ENCODE data around the gene THAP7. TPM values are rescaled to one million over a fixed set of nuclear protein-coding genes. Genes with fewer than 3 reads are reported as not detected.
A peak's percentile ranks its signal among the peaks of the same experiment; 100 is the strongest.

THAP7 gene
- total and polyA plus RNA-seq, 2 donors (not counting 1 experiment from before 2014, with no cell fraction given), result 37.7 to 70.1 TPM

DNA sequence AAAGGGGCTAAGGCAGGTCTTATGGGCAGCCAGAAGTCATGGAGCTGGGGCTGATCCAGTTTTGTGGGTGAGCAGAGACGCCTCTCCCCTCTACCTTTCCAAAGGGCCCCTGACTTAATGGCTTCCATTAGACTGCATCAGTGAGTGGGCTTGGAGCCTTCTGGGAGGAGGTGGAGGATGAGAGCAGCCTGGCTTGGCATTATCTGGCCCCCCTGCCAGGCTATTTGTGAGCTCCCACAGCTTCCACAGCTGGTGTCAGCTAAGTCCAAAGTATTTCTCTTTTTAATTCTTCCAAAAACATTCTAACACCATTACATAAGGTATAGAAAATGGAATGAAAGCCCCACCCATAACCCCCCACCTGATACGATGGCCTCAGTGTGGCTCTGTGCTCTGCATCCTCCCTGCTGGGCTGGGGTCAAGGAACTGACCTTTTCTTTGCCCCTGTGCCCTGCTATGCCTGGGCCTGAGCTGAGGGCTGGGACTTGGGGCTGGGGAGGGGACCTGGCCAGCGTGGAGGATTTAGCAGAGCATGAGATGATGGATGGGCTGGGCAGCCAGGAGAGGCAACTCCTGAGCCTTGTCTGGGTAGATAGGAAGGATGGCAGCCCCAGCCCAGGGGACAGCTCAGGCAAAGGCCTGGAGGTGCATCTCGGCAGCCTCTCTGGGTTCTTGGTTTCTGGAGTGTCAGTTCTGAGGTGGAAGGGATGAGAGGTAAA, 30.8 kb downstream of the THAP7 start:
- intact Hi-C loops (cut with micrococcal nuclease), result no loop called here
- WGBS (ENCODE audit: insufficient coverage), result 86% methylated on average over 2 of the region's 4 CpGs
- H3K4me3 Mint-ChIP-seq, result no peak overlapping the region
- no peaks in the 10 kb centered on the region for H3K36me3 ChIP-seq (replicated peaks in 1 of 2; ENCODE audit: control extremely low read depth in 1 of 2, control insufficient read depth in 1 of 2, extremely low read depth in 1 of 2, insufficient read depth in 2 of 2, low read length in 1 of 2)
- H3K9me3 ChIP-seq (ENCODE audit: control extremely low read depth in 1 of 3, control insufficient read depth in 2 of 3, insufficient read depth in 1 of 3, low read length in 2 of 3), result no peaks in the 10 kb centered on the region
- no peak overlapping the region for H3K9ac ChIP-seq (ENCODE audit: low read length)
- no peaks in the 10 kb centered on the region for H4K20me1 ChIP-seq (ENCODE audit: control insufficient read depth, insufficient read depth, low read length, poor library complexity, severe bottlenecking)
- no peak overlapping the region for H3K4me2 ChIP-seq (replicated peaks; ENCODE audit: low read depth, low read length, poor library complexity, severe bottlenecking)
- H2AFZ ChIP-seq (ENCODE audit: insufficient read depth, low read depth, low read length, poor library complexity, severe bottlenecking), result no peak overlapping the region
- ChIA-PET POLR2A (no interaction called here), CTCF (interaction anchor here (1.3 to 2.1 kb wide), 4 partner anchors 8 to 11 kb away, joined by 4 to 5 read pairs (median 4); no protein-coding TSS in a partner anchor)
- no peaks in the 10 kb centered on the region for H3K27me3 Mint-ChIP-seq
- H3K4me3 ChIP-seq (ENCODE audit: control extremely low read depth in 1 of 5, extremely low read depth in 1 of 5, insufficient read depth in 1 of 5, low read depth in 2 of 5, low read length in 4 of 5), result no peak overlapping the region
- no peaks in the 10 kb centered on the region for H3K9me3 Mint-ChIP-seq (ENCODE audit: insufficient read depth)
- no peak for TF ChIP-seq EZH2 (IDR thresholded peaks at IDR 0.05; ENCODE audit: borderline replicate concordance, insufficient read depth, low read depth, low read length, poor library complexity, severe bottlenecking)
- TF ChIP-seq, protein P1, sequence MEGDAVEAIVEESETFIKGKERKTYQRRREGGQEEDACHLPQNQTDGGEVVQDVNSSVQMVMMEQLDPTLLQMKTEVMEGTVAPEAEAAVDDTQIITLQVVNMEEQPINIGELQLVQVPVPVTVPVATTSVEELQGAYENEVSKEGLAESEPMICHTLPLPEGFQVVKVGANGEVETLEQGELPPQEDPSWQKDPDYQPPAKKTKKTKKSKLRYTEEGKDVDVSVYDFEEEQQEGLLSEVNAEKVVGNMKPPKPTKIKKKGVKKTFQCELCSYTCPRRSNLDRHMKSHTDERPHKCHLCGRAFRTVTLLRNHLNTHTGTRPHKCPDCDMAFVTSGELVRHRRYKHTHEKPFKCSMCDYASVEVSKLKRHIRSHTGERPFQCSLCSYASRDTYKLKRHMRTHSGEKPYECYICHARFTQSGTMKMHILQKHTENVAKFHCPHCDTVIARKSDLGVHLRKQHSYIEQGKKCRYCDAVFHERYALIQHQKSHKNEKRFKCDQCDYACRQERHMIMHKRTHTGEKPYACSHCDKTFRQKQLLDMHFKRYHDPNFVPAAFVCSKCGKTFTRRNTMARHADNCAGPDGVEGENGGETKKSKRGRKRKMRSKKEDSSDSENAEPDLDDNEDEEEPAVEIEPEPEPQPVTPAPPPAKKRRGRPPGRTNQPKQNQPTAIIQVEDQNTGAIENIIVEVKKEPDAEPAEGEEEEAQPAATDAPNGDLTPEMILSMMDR (IDR thresholded peaks at IDR 0.05), result no peak
- H3K4me1 ChIP-seq (ENCODE audit: control insufficient read depth in 2 of 2, insufficient read depth in 2 of 2, low read length in 2 of 2), result peaks cover 33 to 53% of the 10 kb centered on the region in 2 donors
- H3K4me1 Mint-ChIP-seq, result peaks cover 41% of the 10 kb centered on the region
- no peak for DNase-seq
- H3K27me3 ChIP-seq (replicated peaks in 1 of 4; ENCODE audit: control extremely low read depth in 1 of 4, control insufficient read depth in 3 of 4, insufficient read depth in 4 of 4, low read length in 3 of 4), result no peaks in the 10 kb centered on the region
- ATAC-seq (ENCODE audit: low read depth), result no peak
- peak overlapping the region; percentile 72 for H3K27ac Mint-ChIP-seq
- no peak overlapping the region for H3K27ac ChIP-seq (ENCODE audit: low read length in 2 of 2)
- H3K79me2 ChIP-seq (ENCODE audit: control insufficient read depth, insufficient read depth, low read length), result no peaks in the 10 kb centered on the region

DNA sequence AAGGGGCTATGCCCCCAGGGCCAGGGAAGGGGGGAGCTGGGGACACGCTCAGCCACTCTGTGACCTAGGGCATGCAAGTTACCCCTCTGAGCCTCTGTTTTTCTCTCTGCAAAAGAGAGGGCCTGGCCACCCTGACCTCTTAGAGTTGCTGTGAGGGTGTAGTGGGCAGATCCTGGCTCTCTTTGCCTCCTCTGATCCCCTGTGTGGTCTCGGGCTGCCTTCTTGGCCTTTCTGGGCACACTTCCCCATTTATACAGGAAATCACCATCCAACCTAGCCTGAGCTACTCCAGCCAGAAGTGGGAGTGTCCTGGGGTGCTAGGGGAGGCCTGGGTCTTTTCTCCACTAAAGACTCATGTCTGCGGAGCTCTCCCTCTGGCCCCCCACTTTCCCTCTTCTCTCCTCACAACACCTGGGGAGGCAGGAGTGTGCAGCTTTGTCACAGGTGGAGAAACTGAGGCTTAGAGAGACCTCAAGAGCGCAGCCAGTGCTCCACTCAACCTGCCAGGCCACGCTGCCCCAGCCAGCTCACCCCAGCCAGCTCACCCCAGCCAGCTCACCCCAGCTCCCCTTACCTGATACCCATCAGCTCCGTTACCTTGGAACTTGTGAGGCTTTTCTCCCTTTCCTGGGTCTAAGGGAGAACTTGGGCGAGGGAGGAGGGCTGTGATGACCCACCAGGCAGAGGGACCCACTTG, 33.5 kb downstream of the THAP7 start:
- Mint-ChIP-seq H3K27ac (peak overlapping the region; percentile 43), H3K27me3 (peaks cover 3% of the 10 kb centered on the region), H3K4me3 (peak overlapping the region; percentile 60), H3K4me1 (peaks cover 58% of the 10 kb centered on the region), H3K9me3 (ENCODE audit: insufficient read depth) (no peaks in the 10 kb centered on the region)
- intact Hi-C loops (cut with micrococcal nuclease), result no loop called here
- Histone ChIP-seq H3K36me3 (replicated peaks in 1 of 2; ENCODE audit: control extremely low read depth in 1 of 2, control insufficient read depth in 1 of 2, extremely low read depth in 1 of 2, insufficient read depth in 2 of 2, low read length in 1 of 2) (no peaks in the 10 kb centered on the region), H3K4me1 (ENCODE audit: control insufficient read depth in 2 of 2, insufficient read depth in 2 of 2, low read length in 2 of 2) (peaks cover 50 to 71% of the 10 kb centered on the region in 2 donors), H3K9ac (ENCODE audit: low read length) (peak overlapping the region; percentile 28), H3K79me2 (ENCODE audit: control insufficient read depth, insufficient read depth, low read length) (no peaks in the 10 kb centered on the region), H2AFZ (ENCODE audit: insufficient read depth, low read depth, low read length, poor library complexity, severe bottlenecking) (peak overlapping the region; percentile 58), H3K27ac (ENCODE audit: low read length in 2 of 2) (peak overlapping the region; percentile 38 to 53), H3K9me3 (ENCODE audit: control extremely low read depth in 1 of 3, control insufficient read depth in 2 of 3, insufficient read depth in 1 of 3, low read length in 2 of 3) (no peaks in the 10 kb centered on the region), H3K4me3 (ENCODE audit: control extremely low read depth in 1 of 5, extremely low read depth in 1 of 5, insufficient read depth in 1 of 5, low read depth in 2 of 5, low read length in 4 of 5) (peak overlapping the region in 1 of 5 experiments; percentile 7), H3K27me3 (replicated peaks in 1 of 4; ENCODE audit: control extremely low read depth in 1 of 4, control insufficient read depth in 3 of 4, insufficient read depth in 4 of 4, low read length in 3 of 4) (peaks cover 0 to 9% (median 2%) of the 10 kb centered on the region in 4 experiments), H4K20me1 (ENCODE audit: control insufficient read depth, insufficient read depth, low read length, poor library complexity, severe bottlenecking) (no peaks in the 10 kb centered on the region), H3K4me2 (replicated peaks; ENCODE audit: low read depth, low read length, poor library complexity, severe bottlenecking) (peak overlapping the region; percentile 66)
- POLR2A ChIA-PET, result no interaction called here
- TF ChIP-seq EZH2 (IDR thresholded peaks at IDR 0.05; ENCODE audit: borderline replicate concordance, insufficient read depth, low read depth, low read length, poor library complexity, severe bottlenecking), result no peak
- TF ChIP-seq, protein P1 (IDR thresholded peaks at IDR 0.05), result no peak
- CTCF ChIA-PET, result interaction anchor here (0.6 to 0.9 kb wide), 2 partner anchors 10 to 42 kb away, joined by 3 read pairs; no protein-coding TSS in a partner anchor
- 88% methylated on average over 2 of the region's 7 CpGs for WGBS (ENCODE audit: insufficient coverage)
- ATAC-seq (ENCODE audit: low read depth) (peak; percentile 50), DNase-seq (peak; percentile 52)
